ENCODE results near the gene SF3B4. TPM values are rescaled to one million over a fixed set of nuclear protein-coding genes. Genes with fewer than 3 reads are reported as not detected.

SF3B4 gene
- total RNA-seq, 1 donor from 2014 or later, result 7.5 TPM

DNA sequence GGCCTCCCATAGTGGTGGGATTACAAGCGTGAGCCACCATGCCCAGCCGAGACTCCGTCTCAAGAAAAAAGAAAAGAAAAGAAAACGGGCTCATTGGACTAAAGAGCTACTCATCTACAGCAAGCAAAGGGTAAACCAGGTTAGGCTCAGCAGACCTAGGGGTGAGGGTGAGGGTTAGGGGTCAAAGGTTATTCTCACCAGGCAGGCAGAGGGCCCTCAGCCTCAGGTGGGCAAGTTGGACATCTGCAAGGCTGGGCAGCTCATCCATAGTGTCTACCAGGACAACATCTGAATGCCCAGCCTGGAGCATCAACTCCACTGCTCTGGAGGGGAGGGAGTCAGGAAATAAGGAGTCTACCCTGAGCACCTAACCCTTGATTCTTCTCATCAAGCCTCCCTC lies 5.6 kb upstream of the SF3B4 start:
- no peak for DNase-seq (ENCODE audit: low read depth in 2 of 2)

DNA sequence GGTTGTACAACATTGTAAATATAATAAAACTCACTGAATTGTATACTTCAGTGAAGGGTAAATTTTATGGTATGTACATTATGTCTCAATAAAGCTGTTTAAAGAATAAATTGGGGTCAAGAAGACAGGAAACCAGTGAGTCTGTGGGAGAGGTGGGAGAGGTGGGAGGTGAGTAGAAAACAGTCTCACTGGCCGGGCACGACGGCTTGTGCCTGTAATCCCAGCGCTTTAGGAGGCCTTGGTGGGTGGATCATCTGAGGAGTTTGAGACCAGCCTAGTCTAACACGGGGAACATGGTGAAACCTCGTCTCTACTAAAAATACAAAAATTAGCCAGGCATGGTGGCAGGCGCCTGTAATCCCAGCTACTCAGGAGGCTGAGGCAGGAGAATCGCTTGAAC lies 4.9 kb upstream of the SF3B4 start:
- no peak for DNase-seq (ENCODE audit: low read depth in 2 of 2)

DNA sequence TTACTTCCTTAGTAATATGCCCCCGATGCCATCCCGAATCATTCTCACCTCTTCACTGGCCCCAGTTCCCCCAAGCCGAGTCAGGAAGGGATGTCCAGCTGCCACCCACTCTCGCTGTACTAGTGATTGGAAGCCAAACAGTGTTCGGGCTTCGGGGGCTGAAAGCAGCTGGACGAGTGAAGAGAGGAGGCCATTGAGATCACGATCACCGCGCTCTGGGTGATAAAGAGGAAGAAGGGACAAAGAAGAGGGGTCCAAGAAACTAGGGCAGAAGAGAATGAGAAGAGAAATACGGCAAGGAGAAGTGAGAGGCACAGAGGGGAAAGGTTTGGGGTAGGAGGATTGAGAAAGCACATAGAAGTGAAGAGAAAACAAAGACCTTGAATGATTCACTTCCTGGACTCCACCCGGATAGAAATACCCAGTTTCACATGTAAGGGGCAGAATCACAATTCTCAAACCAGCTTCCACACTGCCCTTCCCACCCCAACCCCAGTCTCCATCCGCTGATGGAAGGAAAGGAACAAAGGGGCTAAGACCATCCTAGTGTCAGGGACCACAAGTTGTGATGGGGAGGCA lies 3.7 kb upstream of the SF3B4 start:
- DNase-seq (ENCODE audit: low read depth in 2 of 2), result peak in 1 of 2 donors; percentile 46

DNA sequence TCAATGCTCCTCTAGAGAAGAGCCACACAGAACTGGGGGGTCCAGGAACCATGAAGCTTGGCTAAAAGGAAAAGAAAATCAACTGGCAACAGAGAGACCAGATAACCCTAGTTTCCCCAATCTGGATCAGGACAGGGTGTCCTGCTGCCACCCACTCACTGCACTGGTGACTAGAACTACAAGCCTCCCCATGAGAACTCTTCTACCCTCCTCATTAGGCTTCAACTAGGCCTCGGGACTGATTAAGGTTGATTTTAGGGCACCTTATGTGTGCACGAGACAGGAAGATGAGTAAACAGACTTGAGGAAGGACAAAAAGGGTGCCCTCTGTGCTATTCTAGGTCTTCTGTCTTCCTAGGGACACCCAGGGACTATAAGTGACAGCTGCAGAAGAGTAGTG lies 2.3 kb upstream of the SF3B4 start:
- DNase-seq (ENCODE audit: low read depth in 2 of 2), result no peak

DNA sequence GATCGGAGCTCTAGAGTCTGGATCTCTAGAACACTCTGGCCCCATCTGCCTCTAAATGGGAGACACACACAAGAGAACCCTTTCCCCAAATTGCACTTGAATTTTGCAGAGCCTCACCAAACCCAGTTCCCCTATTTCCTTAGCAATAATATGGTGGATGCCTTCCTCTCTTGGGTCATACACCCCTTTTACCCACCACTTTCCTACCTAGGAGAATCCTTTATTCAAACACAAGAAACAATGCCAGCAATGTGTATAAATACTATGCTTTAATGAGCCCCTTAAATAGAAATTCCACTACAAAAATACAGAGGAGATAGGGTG lies 760 bp upstream of the SF3B4 start:
- DNase-seq (ENCODE audit: low read depth in 2 of 2), result no peak

DNA sequence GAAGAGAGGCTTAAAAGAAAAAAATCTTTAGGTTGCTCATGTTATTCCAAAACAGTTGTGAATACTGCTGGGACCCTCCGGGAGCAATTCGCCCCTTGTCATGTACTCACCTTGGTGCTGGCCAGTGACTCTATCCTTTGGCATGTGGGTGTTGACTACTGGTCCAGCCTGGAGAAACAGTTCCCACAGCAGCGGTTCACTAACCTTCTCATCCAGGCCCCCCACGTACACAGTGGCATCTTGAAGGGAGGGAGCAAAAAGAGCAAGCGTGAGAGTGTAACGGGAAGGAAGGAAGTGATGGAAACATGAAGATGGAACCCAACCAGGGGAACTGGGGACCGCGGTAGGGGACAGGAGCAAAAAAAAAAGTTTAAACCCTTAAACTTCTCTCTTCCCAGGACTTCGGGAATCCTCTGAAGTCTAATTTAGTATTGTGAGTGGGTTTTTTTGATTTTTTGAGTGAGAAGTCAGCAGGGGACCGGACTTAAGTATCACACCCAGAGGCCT lies 494 bp downstream of the SF3B4 start:
- peak; percentile 9 to 12 for DNase-seq (ENCODE audit: low read depth in 2 of 2)

DNA sequence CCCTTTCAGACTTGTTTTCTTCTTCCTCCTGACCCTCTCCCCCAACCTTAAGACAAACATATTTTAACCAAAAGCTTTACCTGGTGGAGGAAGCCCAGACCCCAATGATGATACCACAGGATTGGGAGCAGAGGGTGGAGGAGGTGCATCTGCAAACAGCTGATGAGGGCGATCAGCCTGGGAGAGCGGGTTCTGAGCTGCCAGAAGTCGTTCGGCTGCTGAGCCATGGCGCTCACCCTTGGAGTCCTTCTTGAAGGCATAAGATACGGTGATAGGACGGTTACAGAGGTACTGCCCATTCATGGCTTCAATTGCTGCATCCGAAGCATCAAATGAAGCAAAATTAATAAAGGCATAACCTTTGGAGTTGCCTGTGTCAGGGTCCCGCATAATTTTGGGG lies 1.3 kb downstream of the SF3B4 start:
- DNase-seq (ENCODE audit: low read depth in 2 of 2), result no peak

DNA sequence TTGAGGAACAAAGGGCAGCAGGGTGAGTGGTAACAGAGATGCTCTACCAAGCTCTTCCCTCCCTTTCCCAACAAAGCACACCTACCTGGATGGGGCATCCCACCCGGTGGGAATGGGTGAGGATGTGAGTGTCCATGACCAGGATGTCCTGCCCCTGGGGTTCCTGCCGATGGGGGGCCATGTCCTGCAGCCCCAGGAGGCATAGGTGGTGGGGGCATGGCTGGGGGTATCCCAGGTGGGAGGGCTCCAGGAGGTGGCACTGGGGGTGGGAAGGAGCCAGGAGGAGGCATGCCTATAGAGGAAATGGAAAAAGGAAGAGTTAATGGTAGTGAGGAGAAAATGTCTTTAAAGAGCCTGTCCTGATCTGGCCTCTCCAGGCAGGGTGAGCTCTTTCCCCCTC lies 1.9 kb downstream of the SF3B4 start:
- DNase-seq (ENCODE audit: low read depth in 2 of 2), result no peak

DNA sequence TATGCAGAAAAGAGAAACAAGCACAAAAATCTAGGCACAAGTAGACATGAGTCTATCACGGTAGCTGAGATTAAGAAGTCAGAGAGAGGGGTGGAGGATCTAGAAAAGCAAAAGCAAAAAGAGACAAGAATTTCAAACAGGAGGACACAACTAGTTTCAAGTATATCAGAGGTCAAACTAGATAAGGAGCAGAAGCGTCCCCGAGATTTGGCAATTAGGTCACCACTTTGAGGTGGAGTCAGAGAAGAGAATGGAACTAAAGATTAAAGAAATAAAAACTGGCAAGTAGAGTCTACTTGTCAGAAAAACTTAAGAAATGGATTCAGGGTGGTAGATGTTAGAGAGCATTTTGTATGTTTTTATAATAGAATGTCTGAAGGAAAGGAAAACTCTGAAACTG lies 2.3 kb downstream of the SF3B4 start:
- no peak for DNase-seq (ENCODE audit: low read depth in 2 of 2)

DNA sequence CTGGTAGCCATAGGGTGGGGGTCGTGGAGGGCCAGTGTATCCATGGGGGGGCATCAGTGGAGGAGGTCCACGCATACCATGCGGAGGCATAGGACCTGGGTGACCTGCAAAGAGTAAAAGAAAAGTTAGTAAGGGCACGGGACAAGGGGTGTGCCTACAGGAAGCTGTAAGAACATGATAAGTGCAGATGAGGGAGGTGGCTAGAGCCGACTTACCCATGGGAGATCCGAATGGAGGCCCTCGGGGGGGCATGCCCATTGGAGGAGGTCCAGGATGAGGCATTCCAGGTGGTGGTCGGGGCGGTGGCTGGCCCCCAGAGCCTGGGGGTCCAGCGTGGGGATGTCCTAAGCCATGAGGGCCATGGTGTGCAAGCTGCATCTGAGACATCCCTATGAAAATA lies 4.0 kb downstream of the SF3B4 start:
- no peak for DNase-seq (ENCODE audit: low read depth in 2 of 2)

DNA sequence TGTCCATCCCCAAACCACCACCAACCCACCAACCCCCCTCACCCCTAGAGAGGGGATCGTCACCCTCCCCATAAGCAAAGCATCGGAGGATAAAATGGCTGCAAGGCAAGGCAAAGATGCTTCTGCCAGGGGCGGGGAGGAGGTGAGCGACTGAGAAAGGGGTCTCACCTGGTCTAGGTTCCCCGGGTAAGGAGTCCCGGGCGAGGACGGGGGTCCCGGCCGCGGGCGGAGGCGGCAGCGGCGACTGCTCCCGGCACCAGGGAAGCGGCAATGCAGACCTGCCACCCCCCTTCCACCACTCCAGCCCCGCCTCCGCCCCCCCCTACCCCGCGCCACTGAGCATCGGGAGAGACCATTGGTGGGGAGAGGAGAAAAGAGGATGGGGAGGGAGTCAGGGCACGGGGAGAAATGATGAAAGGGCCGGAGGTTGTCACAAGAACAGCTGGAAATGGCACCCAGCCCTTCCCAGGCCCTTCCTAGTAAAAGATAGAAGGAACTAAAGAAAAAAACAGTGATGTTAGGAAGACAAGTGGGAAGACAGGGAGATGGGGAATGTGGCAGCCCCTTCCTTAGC lies 9.9 kb downstream of the SF3B4 start, which contains the start of gene SV2A:
Gene SV2A, minus strand, starts transcription at position 274 of the 574 bp plus-strand sequence. CDS start 4,004 bp downstream, outside the sequence.
- peak in 1 of 2 donors; percentile 12 for DNase-seq (ENCODE audit: low read depth in 2 of 2)

DNA sequence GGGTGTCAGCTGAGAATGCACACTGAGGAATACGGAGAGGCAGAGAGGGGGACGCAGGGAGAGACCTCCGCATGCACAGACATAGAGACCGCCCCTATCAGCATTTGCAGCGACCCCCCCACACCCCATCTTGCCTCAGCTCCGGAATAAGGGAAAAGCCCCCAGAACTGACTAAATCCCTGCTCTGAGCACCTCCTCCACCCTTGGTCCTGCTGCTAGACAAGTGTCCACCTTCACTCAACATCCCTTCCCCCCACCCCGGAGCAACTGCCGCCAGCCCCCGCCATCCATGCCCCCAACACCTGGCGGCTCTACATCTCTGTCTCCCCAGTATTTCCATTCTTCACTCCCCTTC lies 10.7 kb downstream of the SF3B4 start:
- no peak for DNase-seq (ENCODE audit: low read depth in 2 of 2)

DNA sequence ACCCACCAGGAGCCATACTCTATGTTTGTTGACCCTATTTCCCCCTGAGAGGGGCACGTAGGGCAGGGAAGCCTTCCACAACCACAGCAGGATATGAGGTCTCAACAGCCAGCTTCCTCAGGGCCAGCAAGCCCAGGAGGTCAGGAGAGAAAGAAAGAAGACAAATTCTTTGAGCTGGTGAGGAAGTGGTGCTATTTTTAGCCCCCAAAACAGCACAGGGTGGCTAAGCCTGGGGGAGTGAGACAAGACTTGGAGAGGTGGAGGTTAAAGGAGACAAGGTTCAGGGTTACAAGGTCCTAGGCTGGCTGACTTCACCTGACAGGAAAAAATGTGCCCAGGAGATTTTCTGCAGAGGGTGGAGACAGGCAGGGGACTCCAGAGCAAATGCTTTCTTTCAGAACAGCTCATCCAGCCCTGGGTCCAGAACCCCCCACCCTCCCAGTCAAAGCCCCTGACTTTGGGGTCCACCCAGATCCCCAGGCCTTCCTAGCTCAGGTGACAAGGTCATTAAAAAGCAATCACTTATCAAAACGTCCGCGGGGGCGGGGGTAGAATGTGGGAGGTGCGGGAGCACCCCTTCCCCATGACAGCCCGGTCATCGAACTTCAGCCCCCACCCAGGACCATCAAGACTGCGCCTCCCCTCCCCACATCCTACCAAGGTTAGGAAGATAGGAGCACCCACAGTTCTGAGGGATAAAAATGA lies 11.3 kb downstream of the SF3B4 start:
- DNase-seq (ENCODE audit: low read depth in 2 of 2), result no peak

DNA sequence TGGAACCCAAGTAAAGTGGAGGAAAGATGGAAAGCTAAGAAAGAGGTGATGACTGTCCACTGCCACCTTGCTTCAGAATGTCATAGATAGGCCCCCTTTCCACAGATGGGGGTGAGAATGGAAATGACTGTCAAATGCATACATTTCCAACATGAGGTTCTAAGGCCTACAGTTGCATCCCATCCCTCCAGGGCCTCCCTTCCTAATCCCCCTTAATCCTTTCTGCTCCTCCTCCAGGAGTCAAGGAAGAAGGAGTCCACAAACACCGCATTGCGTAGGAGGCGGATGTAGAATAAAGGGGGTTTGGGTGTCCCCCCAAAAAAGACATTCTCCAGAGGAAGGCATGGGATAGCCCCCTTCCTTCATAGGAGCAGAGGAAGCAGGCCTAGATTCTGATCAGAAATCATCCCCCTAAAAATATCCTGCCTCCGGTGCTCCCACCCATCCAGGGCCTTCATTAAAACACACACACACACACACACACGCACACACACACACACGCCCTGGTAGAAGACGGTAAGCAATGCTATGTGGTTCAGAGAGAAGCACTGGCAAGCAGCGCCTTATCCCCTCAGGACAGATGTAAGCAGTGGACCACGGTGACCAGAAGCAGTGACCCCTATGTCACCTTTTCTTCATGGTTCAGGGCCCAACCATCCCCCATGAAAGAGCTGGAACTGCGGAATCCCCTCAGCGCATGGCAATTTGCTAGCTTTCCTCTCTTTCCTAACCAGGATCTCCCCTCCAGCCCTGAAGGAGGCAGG lies 12.0 kb downstream of the SF3B4 start:
- DNase-seq (ENCODE audit: low read depth in 2 of 2), result no peak

DNA sequence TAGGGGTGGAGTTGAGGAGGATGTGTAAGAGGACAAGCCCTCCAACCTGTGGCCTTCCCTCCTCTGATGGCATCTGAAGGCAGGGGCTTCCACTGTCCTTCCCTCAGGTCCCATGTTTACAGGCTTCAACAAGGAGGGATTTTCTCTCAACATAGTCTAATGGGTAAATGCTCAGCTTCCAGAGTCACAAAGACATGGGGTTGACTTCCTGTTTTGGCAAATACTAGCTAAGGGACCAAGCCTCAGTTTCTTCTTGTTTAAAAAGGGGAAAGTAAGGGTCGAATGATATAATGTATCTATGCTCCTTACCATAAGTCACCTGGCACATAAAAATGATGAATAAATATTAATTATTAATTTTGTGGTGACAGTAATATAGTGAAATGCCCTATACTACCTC lies 13.1 kb downstream of the SF3B4 start:
- no peak for DNase-seq (ENCODE audit: low read depth in 2 of 2)

DNA sequence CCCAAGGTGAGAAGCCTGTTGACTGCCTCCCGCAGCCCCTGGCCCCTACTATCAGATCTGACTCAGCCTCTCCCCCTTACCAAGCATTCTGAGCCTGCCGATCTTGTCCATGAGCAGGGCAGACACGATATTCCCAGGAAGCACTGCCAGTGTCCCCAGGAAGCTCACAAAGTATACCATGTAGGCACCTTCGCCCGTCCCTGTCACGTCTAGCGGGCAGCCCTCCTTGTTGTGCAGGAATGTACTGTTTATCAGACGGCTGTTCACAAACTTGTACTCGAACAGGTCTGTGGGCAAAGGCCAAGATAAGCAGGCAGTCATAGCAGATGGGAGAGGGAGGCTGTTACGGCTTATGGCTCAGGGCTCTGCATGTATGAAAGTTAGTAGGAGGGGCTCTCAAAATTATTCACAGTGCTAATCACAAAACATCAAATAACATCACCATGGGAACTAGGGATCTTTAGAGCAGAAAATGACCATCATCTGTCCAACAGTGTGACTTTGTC lies 21.0 kb downstream of the SF3B4 start:
- no peak for DNase-seq (ENCODE audit: low read depth in 2 of 2)

DNA sequence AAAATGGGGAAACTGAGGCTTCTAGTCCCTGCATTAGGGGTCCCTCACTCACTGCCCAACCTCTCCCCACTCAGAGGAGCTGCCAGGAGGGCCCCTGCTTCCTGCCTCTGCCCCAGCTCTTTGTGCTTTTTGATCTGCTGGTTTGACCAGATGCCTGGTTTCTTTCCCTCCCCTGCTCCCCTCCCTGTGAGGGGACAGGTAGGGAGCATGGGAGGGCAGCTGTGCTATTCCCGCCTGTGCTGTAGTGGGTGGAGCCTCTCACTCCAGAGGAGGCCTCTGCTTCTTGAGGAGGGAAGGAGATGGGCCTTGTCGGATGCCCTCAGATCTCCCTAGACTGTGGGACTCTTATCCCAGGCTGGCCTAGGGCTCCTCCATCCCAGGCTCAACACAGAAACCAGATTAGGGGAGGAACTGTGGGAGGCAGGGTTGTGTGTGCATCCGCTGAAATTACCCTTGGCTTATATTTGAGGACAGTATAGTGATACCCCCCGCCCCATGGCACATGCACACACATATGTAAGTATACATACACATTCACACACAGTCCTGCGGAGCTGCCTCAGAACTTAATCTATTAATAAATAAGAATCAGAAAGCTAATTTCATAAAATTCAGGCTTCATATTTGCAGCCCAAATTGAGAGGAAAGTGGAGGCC lies 23.6 kb downstream of the SF3B4 start:
- DNase-seq (ENCODE audit: low read depth in 2 of 2), result no peak

DNA sequence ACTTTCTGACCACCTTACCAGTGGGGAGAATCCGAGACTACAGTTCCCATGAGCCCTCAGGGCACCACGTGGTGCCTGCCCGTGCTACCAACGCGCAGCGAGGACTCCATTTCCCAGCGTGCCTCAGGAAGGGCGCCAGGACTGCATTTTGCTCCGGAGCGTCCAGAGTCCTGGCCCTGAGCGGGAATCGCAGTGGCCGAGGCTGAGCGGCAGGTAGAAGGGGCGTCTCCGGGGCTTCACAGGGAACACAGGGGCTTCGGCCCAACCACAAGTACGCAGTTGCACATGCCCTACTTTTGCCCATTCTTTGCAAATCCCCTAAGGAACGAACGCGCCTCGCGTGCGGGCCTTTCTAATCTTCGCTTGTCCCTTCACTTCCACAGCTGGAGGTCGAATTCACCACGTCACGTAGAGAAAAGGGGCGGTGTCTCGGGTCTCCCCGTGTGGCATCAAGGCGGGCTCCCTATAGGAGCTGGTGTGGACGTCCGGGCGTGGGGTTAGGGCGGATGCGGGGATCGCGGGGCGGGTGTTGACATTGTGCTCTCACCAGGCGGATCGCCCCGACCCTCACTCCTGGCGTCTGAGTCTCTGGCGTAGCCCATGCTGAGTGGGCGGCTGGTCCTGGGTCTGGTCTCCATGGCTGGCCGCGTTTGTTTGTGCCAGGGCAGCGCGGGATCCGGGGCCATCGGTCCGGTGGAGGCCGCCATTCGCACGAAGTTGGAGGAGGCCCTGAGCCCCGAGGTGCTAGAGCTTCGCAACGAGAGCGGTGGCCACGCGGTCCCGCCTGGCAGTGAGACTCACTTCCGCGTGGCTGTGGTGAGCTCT lies 27.9 kb downstream of the SF3B4 start, which contains the start of gene BOLA1:
Gene BOLA1, plus strand, starts transcription at position 109 of the 825 bp plus-strand sequence. Its CDS starts 492 bp downstream, at position 601.
- DNase-seq (ENCODE audit: low read depth in 2 of 2), result peak; percentile 91 to 95

DNA sequence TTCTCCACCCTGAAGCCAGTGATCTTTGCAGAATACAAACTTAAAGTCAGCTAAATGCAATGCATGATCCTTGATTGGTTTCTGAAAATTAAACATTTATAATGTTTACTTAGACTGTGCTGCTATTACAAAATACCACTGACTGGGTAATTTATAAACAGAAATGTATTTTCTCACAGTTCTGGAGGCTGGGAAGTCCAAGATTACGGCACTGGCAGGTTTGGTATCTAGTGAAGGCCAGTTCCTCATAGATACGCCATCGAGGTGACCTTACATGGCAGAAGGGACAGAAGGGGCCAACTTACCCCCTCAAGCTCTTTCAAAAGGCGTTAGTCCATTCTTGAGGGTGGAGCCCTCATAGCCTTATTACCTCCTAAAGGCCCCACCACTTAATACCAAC lies 31.0 kb downstream of the SF3B4 start:
- no peak for DNase-seq (ENCODE audit: low read depth in 2 of 2)

DNA sequence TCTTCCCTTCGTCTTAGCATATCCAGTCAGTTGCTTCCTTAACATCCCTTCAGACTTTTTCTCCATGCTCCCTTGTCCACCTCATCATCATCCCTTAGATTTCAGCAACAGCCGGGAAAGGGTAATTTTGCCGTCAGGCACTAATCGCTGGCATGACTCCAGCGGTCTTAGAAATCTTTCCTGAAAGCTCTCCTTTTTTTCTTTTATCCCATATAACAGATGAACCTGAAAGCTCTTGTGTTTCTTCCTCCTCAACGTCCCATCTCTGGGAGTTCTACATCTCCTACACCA lies 38.7 kb downstream of the SF3B4 start:
- peak in 1 of 2 donors; percentile 37 for DNase-seq (ENCODE audit: low read depth in 2 of 2)

Data from lung microvascular endothelial cell (primary cell).